Ovary (tissue), 9 donors: ENCODE measurements around the gene CEP104. TPM values are rescaled to one million over a fixed set of nuclear protein-coding genes. Genes with fewer than 3 reads are reported as not detected.

Experiments used
- DNase-seq, 5 donors: peaks; one replicate each; pipeline ENCODE4 v3.0.0-alpha.2; 2019 to 2020
- H3K27ac ChIP-seq, 2 donors: fragments of 200-600 bp; one replicate each; pipeline versions ENCODE4 v1.5.1 to v1.8.0; 2019 to 2022
- H3K27me3 ChIP-seq: fragments of 200-600 bp; one replicate; pipeline ENCODE4 v1.8.0; 2022
- H3K36me3 ChIP-seq: fragments of 200-600 bp; sonication (generic); one replicate; pipeline ENCODE4 v1.5.1; 2019
- H3K4me1 ChIP-seq: one replicate; pipeline ENCODE4 v1.8.1; 2013; ENCODE audit warnings: mild to moderate bottlenecking, moderate library complexity; ENCODE audit not compliant: insufficient read depth
- H3K4me3 ChIP-seq: fragments of 200-600 bp; sonication (generic); one replicate; pipeline ENCODE4 v1.5.1; 2017
- H3K9me3 ChIP-seq, 2 donors: fragments of 200-600 bp in 1 of 2; sonication (generic) in 1 of 2; one replicate each; pipeline versions ENCODE4 v1.5.1 to v1.8.1; 2013 to 2019; ENCODE audit warnings: mild to moderate bottlenecking in 1 of 2, moderate library complexity in 1 of 2
- EP300 ChIP-seq: sonication (generic); formaldehyde crosslinking; IDR thresholded peaks from one replicate; pipeline ENCODE4 v1.6.1; 2017; ENCODE audit warnings: antibody characterized with exemption
- POLR2A ChIP-seq: fragments of 450-650 bp; IDR thresholded peaks from one replicate; pipeline ENCODE4 v1.6.1; 2017; ENCODE audit warnings: antibody characterized with exemption, mild to moderate bottlenecking, moderate library complexity
- WGBS, 3 donors: extraction: QIAGEN DNeasy Blood & Tissue Kit in 1 of 3; methylation state at CpG; one replicate each; pipeline versions ENCODE4 v1.1.5 to v1.1.7; 2013 to 2017; 5-methylcytosine and 5-hydroxymethylcytosine counted together
- intact Hi-C, 4 donors: fragments of 100-400 bp; cut with DNase I; formaldehyde crosslinking; loops; one replicate each; pipeline versions ENCODE4 v1.11.0 to v1.15.1; 2022 to 2023
- polyA plus RNA-seq, 2 donors: library from polyadenylated mRNA; stranded (reverse); fragments of 200-250 nt in 1 of 2; fragments of 350-450 nt in 1 of 2; fragmentation: Illumina TruSeq in 1 of 2; extraction: RNeasy Lipid Tissue Mini Kit (QIAGEN cat#74804) in 1 of 2; gene quantifications; one replicate each; pipeline ENCODE4 v1.2.3, GENCODE V29; 2013 to 2014
- total RNA-seq, 7 donors: library from RNA; depleted of rRNA in 2 of 7; stranded (reverse); fragments of >200 nt in 2 of 7; fragmentation: NEBNext Ultra II Directional in 3 of 7; extraction: Animal tissue kit (Norgen Biotek cat#: 25700) in 3 of 7; gene quantifications; one replicate each; pipeline versions ENCODE4 v1.1.0 to v1.2.4, GENCODE V29; 2016 to 2023
- TF ChIP-seq, protein P1 (sequence below), 3 donors: fragments of 450-650 bp in 2 of 3; fragments of 200-600 bp in 1 of 3; IDR thresholded peaks; one replicate each; pipeline versions ENCODE4 v1.5.1 to v1.8.0; 2016 to 2022; ENCODE audit warnings: antibody characterized with exemption in 3 of 3, mild to moderate bottlenecking in 1 of 3
- donor health status: DM: no; HTN: no; CAD: no; lungs with moderate emphysema.
- donor health status: DM: no; HTN: no; CAD: no.
- donor health status: Bipolar disorder and iron deficiency.
- donor health status: DM: yes; HTN: yes; CAD: no.
- donor health status: DM: no; HTN: no; CAD: no.
- donor health status: DM: yes; HTN: yes; CAD: no.

Gene CEP104
- total and polyA plus RNA-seq, 9 donors = 7.9 to 40.7 (median 37.6) TPM

GRCh38 chr1:3868464-3869006 is 11.5 kb upstream of the CEP104 start:
- DNase-seq = no peak
- TF ChIP-seq EP300 = no peak
- TF ChIP-seq POLR2A = no peak
- TF ChIP-seq, protein P1, sequence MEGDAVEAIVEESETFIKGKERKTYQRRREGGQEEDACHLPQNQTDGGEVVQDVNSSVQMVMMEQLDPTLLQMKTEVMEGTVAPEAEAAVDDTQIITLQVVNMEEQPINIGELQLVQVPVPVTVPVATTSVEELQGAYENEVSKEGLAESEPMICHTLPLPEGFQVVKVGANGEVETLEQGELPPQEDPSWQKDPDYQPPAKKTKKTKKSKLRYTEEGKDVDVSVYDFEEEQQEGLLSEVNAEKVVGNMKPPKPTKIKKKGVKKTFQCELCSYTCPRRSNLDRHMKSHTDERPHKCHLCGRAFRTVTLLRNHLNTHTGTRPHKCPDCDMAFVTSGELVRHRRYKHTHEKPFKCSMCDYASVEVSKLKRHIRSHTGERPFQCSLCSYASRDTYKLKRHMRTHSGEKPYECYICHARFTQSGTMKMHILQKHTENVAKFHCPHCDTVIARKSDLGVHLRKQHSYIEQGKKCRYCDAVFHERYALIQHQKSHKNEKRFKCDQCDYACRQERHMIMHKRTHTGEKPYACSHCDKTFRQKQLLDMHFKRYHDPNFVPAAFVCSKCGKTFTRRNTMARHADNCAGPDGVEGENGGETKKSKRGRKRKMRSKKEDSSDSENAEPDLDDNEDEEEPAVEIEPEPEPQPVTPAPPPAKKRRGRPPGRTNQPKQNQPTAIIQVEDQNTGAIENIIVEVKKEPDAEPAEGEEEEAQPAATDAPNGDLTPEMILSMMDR (IDR thresholded peaks at IDR 0.05) = no peak
- H3K36me3 ChIP-seq = no peaks in the 10 kb centered on the region
- no peaks in the 10 kb centered on the region for H3K27me3 ChIP-seq
- no peak overlapping the region for H3K4me3 ChIP-seq
- intact Hi-C loops = no loop called here
- no peak overlapping the region for H3K27ac ChIP-seq
- H3K9me3 ChIP-seq = no peaks in the 10 kb centered on the region
- 60 to 87% (median 84%) methylated on average over 13 of the region's 13 CpGs for WGBS, 3 donors
- H3K4me1 ChIP-seq = no peaks in the 10 kb centered on the region

GRCh38 chr1:3865606-3866160 is 8.7 kb upstream of the CEP104 start:
- DNase-seq = peak in 1 of 5 donors; percentile 26

GRCh38 chr1:3864884-3865283 is 7.9 kb upstream of the CEP104 start:
- DNase-seq = no peak
- Histone ChIP-seq H3K36me3 (no peaks in the 10 kb centered on the region), H3K27me3 (no peaks in the 10 kb centered on the region), H3K27ac (no peak overlapping the region), H3K4me1 (no peaks in the 10 kb centered on the region), H3K4me3 (no peak overlapping the region), H3K9me3 (no peaks in the 10 kb centered on the region)
- TF ChIP-seq EP300 (no peak), POLR2A (no peak)
- TF ChIP-seq, protein P1 (IDR thresholded peaks at IDR 0.05) = no peak
- 89 to 98% (median 90%) methylated on average over 6 of the region's 6 CpGs for WGBS, 3 donors
- intact Hi-C loops = no loop called here

More at GRCh38 chr1:3865606-3866160, 8.7 kb upstream of the CEP104 start:
- Histone ChIP-seq H3K27ac (no peak overlapping the region), H3K4me1 (no peaks in the 10 kb centered on the region), H3K4me3 (no peak overlapping the region), H3K27me3 (no peaks in the 10 kb centered on the region), H3K9me3 (no peaks in the 10 kb centered on the region), H3K36me3 (no peaks in the 10 kb centered on the region)
- TF ChIP-seq EP300 (no peak), POLR2A (no peak)
- TF ChIP-seq, protein P1 (IDR thresholded peaks at IDR 0.05) = no peak
- intact Hi-C loops = no loop called here
- WGBS, 3 donors = 58 to 66% (median 62%) methylated on average over 18 of the region's 18 CpGs

- TF ChIP-seq EP300 = no peak
- TF ChIP-seq, protein P1 (IDR thresholded peaks at IDR 0.05) = no peak
- TF ChIP-seq POLR2A = no peak
- Histone ChIP-seq H3K27me3 (no peaks in the 10 kb centered on the region), H3K4me3 (no peak overlapping the region), H3K36me3 (no peaks in the 10 kb centered on the region), H3K27ac (no peak overlapping the region), H3K9me3 (no peaks in the 10 kb centered on the region), H3K4me1 (peaks cover 3% of the 10 kb centered on the region)
- WGBS, 3 donors = 80 to 83% (median 80%) methylated on average over 12 of the region's 12 CpGs
- DNase-seq = peak in 1 of 5 donors; percentile 14
- intact Hi-C loops = no loop called here
Measured at GRCh38 chr1:3863231-3863935, 6.4 kb upstream of the CEP104 start.
